K562 (cell line): ENCODE measurements around the gene PDZK1IP1. TPM values are rescaled to one million over a fixed set of nuclear protein-coding genes. Genes with fewer than 3 reads are reported as not detected.

ENCODE experiments used
- GABPA ChIP-seq: fragments of 200-800 bp; sonication (Bioruptor generic); conservative IDR thresholded peaks from 2 replicates; pipeline ENCODE4 v1.6.1; 2016; ENCODE audit warnings: low read depth, missing genetic modification characterization, missing compliant biosample characterization
- KAT7 ChIP-seq: sonication (generic); formaldehyde crosslinking; IDR thresholded peaks from 2 replicates; pipeline ENCODE4 v1.8.0; 2022; ENCODE audit warnings: missing genetic modification reagents, mild to moderate bottlenecking, borderline replicate concordance
- LCOR ChIP-seq: sonication (generic); formaldehyde crosslinking; IDR thresholded peaks from 2 replicates; pipeline ENCODE4 v1.8.0; 2022; ENCODE audit warnings: mild to moderate bottlenecking, missing genetic modification reagents
- MEF2A ChIP-seq: IDR thresholded peaks from 2 replicates; pipeline ENCODE4 v1.6.1; 2011; ENCODE audit warnings: low read depth, mild to moderate bottlenecking, low read length, moderate library complexity; ENCODE audit not compliant: control insufficient read depth
- NONO ChIP-seq, 2 experiments: fragments of 200-400 bp in 1 of 2; fragments of 450-650 bp in 1 of 2; formaldehyde crosslinking in 1 of 2; IDR thresholded peaks; 2 replicates each; pipeline ENCODE4 v1.6.1; 2017; ENCODE audit warnings: low read depth in 2 of 2, mild to moderate bottlenecking in 2 of 2, moderate library complexity in 2 of 2, low read length in 1 of 2
- POLR3A ChIP-seq: IDR thresholded peaks from 2 replicates; pipeline ENCODE4 v1.6.1; 2011; ENCODE audit warnings: borderline replicate concordance, mild to moderate bottlenecking, moderate library complexity; ENCODE audit not compliant: insufficient read length, insufficient read depth; ENCODE audit errors: extremely low read depth
- TGIF2 ChIP-seq: sonication (generic); formaldehyde crosslinking; IDR thresholded peaks from 2 replicates; pipeline ENCODE4 v1.8.1; 2022; ENCODE audit warnings: mild to moderate bottlenecking, missing genetic modification reagents, moderate library complexity
- ZBTB7A ChIP-seq: IDR thresholded peaks from 2 replicates; pipeline ENCODE4 v1.6.1; 2011; ENCODE audit warnings: low read depth, mild to moderate bottlenecking, low read length, moderate library complexity, borderline replicate concordance; ENCODE audit not compliant: control insufficient read depth
- polyA plus RNA-seq, 8 experiments: library from polyadenylated mRNA; depleted of rRNA in 4 of 8; stranded (reverse) in 5 of 8; unstranded in 3 of 8; fragments of >200 nt; fragmentation: Nextera tagmentation in 2 of 8; fragmentation: Illumina TruSeq in 1 of 8; extraction: Ambion mirVana in 2 of 8; extraction: Trizol in 1 of 8; gene quantifications; 2 replicates each; pipeline versions ENCODE4 v1.2.1 to v1.2.3, GENCODE V29; 2011 to 2014; ENCODE audit warnings: inconsistent platforms in 1 of 8, missing spikeins in 1 of 8
- total RNA-seq, 7 experiments: library from RNA; depleted of rRNA in 6 of 7; stranded (reverse); fragments of >200 nt in 6 of 7; fragmentation: Illumina TruSeq in 2 of 7; extraction: Trizol in 2 of 7; gene quantifications; 2 replicates each; pipeline versions ENCODE4 v1.2.1 to v1.2.3, GENCODE V29; 2011 to 2021; ENCODE audit warnings: low replicate concordance in 1 of 7
- TF ChIP-seq, protein P1 (sequence below): fragments of 450-650 bp; formaldehyde crosslinking; IDR thresholded peaks from 2 replicates; pipeline ENCODE4 v1.4.0; 2020; ENCODE audit warnings: mild to moderate bottlenecking, moderate library complexity
- TF ChIP-seq, protein P2 (sequence below): fragments of 150-350 bp; conservative IDR thresholded peaks from 2 replicates; pipeline ENCODE4 v1.6.1; 2014; ENCODE audit warnings: low read length
- TF ChIP-seq, protein P3 (sequence below): fragments of 450-650 bp; IDR thresholded peaks from 2 replicates; pipeline ENCODE4 v1.6.1; 2018; ENCODE audit not compliant: partially characterized antibody
- TF ChIP-seq, protein P4 (sequence below): fragments of 250-450 bp; sonication (Bioruptor Pico); IDR thresholded peaks from 2 replicates; pipeline ENCODE4 v1.5.0; 2021
- TF ChIP-seq, protein P5 (sequence below): fragments of 250-450 bp; sonication (Bioruptor Pico); IDR thresholded peaks from 2 replicates; pipeline ENCODE4 v1.5.0; 2020; ENCODE audit warnings: mild to moderate bottlenecking
- TF ChIP-seq, protein P6 (sequence below): sonication (generic); formaldehyde crosslinking; IDR thresholded peaks from 2 replicates; pipeline ENCODE4 v1.8.1; 2023; ENCODE audit warnings: mild to moderate bottlenecking, missing genetic modification reagents

PDZK1IP1 gene
- total and polyA plus RNA-seq, 9 of the 15 experiments (the other 6 are each of a cell fraction or from before 2014, with no cell fraction given): 0.17 to 0.68 (median 0.53) TPM; not detected in 2

DNA sequence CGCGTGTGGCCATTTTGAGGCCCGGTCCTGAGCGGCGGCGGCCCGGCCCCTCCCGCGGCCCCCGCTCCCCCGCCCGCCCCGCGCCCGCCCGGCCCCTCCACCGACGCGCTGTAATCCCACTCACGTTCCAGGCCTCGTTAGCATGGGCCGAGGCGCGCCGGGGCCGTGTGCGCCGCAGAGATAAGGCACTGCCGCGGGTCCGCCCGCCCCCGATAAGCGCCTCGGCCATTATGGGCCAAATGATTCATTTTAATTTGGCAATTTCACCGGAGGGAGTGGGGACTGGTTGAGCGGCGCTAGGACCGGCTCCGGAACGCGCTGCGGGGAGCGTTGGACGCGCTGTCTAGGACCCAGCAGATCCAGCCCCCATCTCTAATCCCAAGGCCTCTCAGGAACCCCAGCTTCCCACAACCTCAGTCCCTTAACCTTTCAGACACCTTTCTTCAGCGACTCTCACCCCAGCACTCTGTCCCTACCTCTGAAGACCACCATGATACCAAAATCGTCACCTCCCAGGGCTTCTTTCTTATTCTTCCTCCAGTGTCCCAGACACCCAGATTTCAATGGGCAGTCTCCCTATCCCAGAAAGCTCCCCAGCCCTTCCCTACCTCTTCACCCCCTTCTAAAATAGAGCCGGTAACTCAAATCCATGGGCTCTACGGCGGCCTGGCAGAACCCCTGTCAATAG is 42.5 kb upstream of the PDZK1IP1 start, which contains the start of gene TAL1 (continued):
- TF ChIP-seq, protein P1, sequence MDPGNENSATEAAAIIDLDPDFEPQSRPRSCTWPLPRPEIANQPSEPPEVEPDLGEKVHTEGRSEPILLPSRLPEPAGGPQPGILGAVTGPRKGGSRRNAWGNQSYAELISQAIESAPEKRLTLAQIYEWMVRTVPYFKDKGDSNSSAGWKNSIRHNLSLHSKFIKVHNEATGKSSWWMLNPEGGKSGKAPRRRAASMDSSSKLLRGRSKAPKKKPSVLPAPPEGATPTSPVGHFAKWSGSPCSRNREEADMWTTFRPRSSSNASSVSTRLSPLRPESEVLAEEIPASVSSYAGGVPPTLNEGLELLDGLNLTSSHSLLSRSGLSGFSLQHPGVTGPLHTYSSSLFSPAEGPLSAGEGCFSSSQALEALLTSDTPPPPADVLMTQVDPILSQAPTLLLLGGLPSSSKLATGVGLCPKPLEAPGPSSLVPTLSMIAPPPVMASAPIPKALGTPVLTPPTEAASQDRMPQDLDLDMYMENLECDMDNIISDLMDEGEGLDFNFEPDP (CRISPR knock-in tag): no peak
- TF ChIP-seq, protein P2, sequence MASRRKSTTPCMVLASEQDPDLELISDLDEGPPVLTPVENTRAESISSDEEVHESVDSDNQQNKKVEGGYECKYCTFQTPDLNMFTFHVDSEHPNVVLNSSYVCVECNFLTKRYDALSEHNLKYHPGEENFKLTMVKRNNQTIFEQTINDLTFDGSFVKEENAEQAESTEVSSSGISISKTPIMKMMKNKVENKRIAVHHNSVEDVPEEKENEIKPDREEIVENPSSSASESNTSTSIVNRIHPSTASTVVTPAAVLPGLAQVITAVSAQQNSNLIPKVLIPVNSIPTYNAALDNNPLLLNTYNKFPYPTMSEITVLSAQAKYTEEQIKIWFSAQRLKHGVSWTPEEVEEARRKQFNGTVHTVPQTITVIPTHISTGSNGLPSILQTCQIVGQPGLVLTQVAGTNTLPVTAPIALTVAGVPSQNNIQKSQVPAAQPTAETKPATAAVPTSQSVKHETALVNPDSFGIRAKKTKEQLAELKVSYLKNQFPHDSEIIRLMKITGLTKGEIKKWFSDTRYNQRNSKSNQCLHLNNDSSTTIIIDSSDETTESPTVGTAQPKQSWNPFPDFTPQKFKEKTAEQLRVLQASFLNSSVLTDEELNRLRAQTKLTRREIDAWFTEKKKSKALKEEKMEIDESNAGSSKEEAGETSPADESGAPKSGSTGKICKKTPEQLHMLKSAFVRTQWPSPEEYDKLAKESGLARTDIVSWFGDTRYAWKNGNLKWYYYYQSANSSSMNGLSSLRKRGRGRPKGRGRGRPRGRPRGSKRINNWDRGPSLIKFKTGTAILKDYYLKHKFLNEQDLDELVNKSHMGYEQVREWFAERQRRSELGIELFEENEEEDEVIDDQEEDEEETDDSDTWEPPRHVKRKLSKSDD: 0 out of 2 replicates have a peak, but pooled peaks have one; percentile 19
- TF ChIP-seq POLR3A (no peak), TGIF2 (CRISPR knock-in tag) (0 out of 2 replicates have a peak, but pooled peaks have one; percentile 21), LCOR (CRISPR knock-in tag) (peak; percentile 96), NONO (IDR thresholded peaks at IDR 0.05; ENCODE audit: low read depth in 2 of 2, low read length in 1 of 2) (peak in 1 of 2 experiments; percentile 97; a peak in 2 of 4 replicates), GABPA (tag) (peak; percentile 24; the same call in 1 of the 2 replicates), MEF2A (peak; percentile 66; the same call in 1 of the 2 replicates), KAT7 (CRISPR knock-in tag) (0 out of 2 replicates have a peak, but pooled peaks have one; percentile 1), ZBTB7A (peak; percentile 80; the same call in 1 of the 2 replicates)
- TF ChIP-seq, protein P3, sequence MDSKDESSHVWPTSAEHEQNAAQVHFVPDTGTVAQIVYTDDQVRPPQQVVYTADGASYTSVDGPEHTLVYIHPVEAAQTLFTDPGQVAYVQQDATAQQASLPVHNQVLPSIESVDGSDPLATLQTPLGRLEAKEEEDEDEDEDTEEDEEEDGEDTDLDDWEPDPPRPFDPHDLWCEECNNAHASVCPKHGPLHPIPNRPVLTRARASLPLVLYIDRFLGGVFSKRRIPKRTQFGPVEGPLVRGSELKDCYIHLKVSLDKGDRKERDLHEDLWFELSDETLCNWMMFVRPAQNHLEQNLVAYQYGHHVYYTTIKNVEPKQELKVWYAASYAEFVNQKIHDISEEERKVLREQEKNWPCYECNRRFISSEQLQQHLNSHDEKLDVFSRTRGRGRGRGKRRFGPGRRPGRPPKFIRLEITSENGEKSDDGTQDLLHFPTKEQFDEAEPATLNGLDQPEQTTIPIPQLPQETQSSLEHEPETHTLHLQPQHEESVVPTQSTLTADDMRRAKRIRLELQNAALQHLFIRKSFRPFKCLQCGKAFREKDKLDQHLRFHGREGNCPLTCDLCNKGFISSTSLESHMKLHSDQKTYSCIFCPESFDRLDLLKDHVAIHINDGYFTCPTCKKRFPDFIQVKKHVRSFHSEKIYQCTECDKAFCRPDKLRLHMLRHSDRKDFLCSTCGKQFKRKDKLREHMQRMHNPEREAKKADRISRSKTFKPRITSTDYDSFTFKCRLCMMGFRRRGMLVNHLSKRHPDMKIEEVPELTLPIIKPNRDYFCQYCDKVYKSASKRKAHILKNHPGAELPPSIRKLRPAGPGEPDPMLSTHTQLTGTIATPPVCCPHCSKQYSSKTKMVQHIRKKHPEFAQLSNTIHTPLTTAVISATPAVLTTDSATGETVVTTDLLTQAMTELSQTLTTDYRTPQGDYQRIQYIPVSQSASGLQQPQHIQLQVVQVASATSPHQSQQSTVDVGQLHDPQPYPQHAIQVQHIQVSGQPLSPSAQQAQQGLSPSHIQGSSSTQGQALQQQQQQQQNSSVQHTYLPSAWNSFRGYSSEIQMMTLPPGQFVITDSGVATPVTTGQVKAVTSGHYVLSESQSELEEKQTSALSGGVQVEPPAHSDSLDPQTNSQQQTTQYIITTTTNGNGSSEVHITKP: peak; percentile 59
- TF ChIP-seq, protein P4, sequence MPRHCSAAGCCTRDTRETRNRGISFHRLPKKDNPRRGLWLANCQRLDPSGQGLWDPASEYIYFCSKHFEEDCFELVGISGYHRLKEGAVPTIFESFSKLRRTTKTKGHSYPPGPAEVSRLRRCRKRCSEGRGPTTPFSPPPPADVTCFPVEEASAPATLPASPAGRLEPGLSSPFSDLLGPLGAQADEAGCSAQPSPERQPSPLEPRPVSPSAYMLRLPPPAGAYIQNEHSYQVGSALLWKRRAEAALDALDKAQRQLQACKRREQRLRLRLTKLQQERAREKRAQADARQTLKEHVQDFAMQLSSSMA: no peak
- TF ChIP-seq, protein P5, sequence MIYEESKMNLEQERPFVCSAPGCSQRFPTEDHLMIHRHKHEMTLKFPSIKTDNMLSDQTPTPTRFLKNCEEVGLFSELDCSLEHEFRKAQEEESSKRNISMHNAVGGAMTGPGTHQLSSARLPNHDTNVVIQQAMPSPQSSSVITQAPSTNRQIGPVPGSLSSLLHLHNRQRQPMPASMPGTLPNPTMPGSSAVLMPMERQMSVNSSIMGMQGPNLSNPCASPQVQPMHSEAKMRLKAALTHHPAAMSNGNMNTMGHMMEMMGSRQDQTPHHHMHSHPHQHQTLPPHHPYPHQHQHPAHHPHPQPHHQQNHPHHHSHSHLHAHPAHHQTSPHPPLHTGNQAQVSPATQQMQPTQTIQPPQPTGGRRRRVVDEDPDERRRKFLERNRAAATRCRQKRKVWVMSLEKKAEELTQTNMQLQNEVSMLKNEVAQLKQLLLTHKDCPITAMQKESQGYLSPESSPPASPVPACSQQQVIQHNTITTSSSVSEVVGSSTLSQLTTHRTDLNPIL (CRISPR knock-in tag): no peak
- TF ChIP-seq, protein P6, sequence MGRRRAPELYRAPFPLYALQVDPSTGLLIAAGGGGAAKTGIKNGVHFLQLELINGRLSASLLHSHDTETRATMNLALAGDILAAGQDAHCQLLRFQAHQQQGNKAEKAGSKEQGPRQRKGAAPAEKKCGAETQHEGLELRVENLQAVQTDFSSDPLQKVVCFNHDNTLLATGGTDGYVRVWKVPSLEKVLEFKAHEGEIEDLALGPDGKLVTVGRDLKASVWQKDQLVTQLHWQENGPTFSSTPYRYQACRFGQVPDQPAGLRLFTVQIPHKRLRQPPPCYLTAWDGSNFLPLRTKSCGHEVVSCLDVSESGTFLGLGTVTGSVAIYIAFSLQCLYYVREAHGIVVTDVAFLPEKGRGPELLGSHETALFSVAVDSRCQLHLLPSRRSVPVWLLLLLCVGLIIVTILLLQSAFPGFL (CRISPR knock-in tag): no peak
